ENCODE data around the gene PAX4.
"Not testable (repeated sequence)": the region's sequence is repeated elsewhere in the genome, so short reads cannot be mapped to it uniquely, and the experiment has no call there.

PAX4 gene

DNA sequence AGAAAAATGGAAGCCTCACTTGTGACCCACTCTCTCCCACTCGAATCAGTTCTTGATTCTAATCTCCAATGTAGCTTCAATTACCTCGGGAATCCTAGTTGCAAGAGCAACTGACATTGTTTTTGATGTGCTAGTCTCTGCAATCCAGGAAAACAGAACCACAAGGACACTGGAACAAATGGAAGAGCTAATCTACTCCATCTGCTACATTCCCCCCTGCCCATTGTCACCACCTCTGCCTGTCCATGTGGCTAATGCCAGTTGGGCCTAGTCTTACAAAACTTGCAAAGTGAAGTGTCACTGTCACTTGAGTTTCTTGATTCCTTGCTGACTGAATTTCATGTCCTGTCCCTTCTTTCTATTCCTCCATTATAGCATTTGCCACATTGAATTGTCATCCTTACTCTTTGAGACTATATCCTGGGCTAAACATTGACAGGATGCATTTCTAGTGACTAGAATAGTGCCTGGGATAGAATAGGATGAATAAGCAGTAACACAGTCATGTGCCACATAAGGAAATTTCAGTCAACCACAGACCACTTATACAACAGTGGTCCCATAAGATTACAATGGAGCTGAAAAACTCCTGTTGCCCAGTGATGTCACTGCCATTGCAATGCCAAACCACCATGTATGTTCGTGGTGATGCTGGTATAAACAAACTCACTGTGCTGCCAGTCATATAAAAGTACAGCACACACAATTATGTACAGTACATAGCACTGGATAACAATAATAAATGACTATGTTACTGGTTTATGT is 46.0 kb downstream of the PAX4 start:
- H3K27ac Mint-ChIP-seq = no peak overlapping the region
- H3K9me3 Mint-ChIP-seq = peaks cover 6% of the 10 kb centered on the region
- H3K4me3 Mint-ChIP-seq = no peak overlapping the region
- no peaks in the 10 kb centered on the region for H3K27me3 Mint-ChIP-seq (ENCODE audit: low read depth)
- no peaks in the 10 kb centered on the region for H3K4me1 Mint-ChIP-seq
- TF ChIP-seq, protein P1, sequence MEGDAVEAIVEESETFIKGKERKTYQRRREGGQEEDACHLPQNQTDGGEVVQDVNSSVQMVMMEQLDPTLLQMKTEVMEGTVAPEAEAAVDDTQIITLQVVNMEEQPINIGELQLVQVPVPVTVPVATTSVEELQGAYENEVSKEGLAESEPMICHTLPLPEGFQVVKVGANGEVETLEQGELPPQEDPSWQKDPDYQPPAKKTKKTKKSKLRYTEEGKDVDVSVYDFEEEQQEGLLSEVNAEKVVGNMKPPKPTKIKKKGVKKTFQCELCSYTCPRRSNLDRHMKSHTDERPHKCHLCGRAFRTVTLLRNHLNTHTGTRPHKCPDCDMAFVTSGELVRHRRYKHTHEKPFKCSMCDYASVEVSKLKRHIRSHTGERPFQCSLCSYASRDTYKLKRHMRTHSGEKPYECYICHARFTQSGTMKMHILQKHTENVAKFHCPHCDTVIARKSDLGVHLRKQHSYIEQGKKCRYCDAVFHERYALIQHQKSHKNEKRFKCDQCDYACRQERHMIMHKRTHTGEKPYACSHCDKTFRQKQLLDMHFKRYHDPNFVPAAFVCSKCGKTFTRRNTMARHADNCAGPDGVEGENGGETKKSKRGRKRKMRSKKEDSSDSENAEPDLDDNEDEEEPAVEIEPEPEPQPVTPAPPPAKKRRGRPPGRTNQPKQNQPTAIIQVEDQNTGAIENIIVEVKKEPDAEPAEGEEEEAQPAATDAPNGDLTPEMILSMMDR (IDR thresholded peaks at IDR 0.05; ENCODE audit: unreplicated experiment in 3 of 3) = no peak
- H3K36me3 Mint-ChIP-seq (ENCODE audit: low read depth) = peaks cover 14% of the 10 kb centered on the region

DNA sequence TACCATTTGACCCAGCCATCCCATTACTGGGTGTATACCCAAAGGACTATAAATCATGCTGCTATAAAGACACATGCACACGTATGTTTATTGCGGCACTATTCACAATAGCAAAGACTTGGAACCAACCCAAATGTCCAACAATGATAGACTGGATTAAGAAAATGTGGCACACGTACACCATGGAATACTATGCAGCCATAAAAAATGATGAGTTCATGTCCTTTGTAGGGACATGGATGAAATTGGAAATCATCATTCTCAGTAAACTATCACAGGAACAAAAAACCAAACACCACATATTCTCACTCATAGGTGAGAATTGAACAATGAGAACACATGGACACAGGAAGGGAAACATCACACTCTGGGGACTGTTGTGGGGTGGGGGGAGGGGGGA is 49.9 kb downstream of the PAX4 start:
- not testable (repeated sequence) for H3K27ac Mint-ChIP-seq; H3K4me3 Mint-ChIP-seq; H3K4me1 Mint-ChIP-seq; H3K27me3 Mint-ChIP-seq (ENCODE audit: low read depth)
- peaks cover 12% of the 10 kb centered on the region for H3K36me3 Mint-ChIP-seq (ENCODE audit: low read depth)
- H3K9me3 Mint-ChIP-seq = peaks cover 14% of the 10 kb centered on the region

DNA sequence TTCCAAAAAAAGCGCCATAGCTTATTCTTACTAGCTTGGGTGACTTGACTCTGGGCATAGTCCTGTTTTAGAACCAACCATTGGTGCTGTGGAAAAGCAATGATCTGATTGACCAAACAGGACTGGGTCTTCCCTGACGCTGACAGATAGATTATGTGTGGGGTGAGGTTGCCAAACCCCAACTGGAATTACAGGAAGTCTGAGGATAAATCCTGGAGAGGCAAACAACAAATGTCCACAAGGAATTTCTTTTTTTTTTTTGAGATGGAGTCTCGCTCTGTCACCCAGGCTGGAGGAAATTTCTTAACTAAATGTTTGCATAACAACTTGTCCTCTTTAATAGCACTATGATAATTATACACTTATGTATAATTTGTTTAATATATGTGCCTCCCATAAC is 51.7 kb downstream of the PAX4 start:
- H3K4me1 Mint-ChIP-seq = no peaks in the 10 kb centered on the region
- H3K36me3 Mint-ChIP-seq (ENCODE audit: low read depth) = peaks cover 9% of the 10 kb centered on the region
- TF ChIP-seq, protein P1 (IDR thresholded peaks at IDR 0.05; ENCODE audit: unreplicated experiment in 3 of 3) = no peak
- H3K4me3 Mint-ChIP-seq = no peak overlapping the region
- H3K27me3 Mint-ChIP-seq (ENCODE audit: low read depth) = no peaks in the 10 kb centered on the region
- H3K9me3 Mint-ChIP-seq = peaks cover 20% of the 10 kb centered on the region
- no peak overlapping the region for H3K27ac Mint-ChIP-seq
